GM21737 (cell line): Measurements from ENCODE around the gene AQP6.

Source experiments
- ATAC-seq: cut with Tn5 transposase; IDR thresholded peaks from one replicate; pipeline ENCODE4 v1.9.1; 2021; ENCODE audit warnings: mild to moderate bottlenecking, moderate library complexity; ENCODE audit not compliant: unreplicated experiment

AQP6 gene

DNA sequence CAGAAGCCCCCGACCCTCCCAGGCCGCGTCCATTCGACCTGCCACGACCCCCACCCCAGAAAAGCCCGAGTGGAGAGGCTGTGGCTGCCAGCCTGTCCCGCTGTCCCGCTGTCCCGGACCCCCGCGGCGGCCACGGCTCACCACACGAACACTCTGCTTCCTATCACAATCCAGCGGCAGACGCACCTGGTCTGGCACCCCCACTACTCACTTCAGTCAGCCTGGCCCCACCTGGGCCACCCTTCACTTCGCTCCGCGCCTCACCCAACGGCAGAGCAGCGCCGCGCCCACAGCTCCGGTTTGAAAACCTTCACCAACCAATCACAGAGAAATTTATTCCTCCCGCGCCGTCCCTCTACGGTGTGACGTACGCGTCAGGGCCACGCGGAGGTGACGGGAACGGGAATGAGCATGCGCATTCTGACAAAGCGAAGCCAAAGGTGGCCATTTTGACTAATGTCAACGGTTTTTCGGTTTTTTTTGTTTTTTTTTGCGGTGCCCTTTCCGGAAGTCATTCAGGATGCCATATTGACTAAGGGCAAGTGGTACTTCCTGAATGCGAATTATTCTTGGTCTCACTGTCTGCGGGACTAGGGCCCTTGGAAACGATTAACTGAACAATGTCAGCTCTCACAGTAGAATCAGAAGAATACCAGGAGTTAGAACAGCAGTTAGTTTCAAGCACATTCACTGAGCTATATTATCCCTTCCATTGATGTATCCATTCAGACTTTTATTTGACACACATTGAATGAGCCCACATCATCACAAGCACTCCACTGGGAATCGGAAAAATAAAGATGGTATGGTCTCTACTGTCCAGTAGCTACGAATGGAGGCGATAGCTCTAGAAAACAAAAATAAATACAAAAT, 52.7 kb downstream of the AQP6 start, which contains the start of gene RACGAP1:
Gene RACGAP1, minus strand, starts transcription at position 308 of the 873 bp plus-strand sequence. CDS start 8,779 bp downstream, outside the sequence.
- ATAC-seq: peak; percentile 96

DNA sequence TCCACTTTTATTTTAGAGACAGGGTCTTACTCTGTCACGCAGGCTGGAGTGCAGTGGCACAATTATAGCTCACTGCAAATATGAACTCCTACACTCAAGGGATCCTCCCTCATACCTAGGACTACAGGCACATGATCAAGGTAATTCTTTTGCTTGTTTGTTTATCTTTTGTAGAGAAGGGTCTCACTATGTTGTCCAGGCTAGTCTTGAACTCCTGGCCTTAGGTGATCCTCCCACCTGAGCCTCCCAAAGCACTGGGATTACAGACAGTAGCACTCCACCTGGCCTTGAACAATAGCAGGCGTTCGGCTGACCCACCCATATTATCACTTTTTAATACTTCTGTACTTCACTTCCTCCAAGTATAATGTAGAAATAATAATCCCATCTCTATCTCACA, 53.9 kb downstream of the AQP6 start:
- no peak for ATAC-seq
